ENCODE results near the gene HMGN4. TPM values are rescaled to one million over a fixed set of nuclear protein-coding genes. Genes with fewer than 3 reads are reported as not detected.

The HMGN4 gene
- total and polyA plus RNA-seq, 9 of the 15 experiments (the other 6 are each of a cell fraction or from before 2014, with no cell fraction given): 35.4 to 134 (median 94.1) TPM

DNA sequence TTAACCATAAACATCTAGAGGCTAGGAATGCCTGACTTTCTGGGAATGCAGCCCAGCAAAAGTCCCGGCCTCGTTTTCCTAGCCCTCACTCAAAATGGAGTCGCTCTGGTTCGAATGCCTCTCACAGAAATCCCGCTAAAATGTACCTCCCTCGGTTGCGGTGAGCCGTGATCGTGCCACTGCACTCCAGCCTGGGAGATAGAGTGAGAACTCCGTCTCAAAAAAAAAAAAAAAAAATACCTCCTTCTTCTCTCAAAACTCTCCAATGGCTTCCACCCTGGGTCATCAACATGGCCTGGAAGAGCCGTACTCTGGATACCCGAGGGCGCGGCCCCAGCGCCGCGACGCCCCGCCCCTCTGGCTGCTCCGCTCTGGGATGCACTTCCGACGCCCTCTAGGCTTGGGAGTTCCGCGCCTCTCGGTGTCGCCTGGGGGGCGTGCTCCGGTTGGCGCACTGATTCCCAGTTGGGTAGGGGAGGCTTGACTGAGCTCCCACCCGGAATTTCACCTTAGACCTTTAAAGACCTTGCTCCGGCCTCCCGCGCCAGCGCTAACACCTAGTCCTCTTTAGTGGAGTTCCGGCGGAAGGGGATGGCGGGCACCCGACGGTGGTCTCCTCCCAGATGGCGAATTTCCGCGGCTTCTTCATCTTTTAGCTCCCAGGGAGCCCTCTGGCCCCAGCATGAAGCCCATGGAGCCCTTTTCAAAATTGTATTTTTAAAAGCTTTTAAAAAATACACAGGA lies 12.3 kb downstream of the HMGN4 start (continued):
- TF ChIP-seq, protein P1, sequence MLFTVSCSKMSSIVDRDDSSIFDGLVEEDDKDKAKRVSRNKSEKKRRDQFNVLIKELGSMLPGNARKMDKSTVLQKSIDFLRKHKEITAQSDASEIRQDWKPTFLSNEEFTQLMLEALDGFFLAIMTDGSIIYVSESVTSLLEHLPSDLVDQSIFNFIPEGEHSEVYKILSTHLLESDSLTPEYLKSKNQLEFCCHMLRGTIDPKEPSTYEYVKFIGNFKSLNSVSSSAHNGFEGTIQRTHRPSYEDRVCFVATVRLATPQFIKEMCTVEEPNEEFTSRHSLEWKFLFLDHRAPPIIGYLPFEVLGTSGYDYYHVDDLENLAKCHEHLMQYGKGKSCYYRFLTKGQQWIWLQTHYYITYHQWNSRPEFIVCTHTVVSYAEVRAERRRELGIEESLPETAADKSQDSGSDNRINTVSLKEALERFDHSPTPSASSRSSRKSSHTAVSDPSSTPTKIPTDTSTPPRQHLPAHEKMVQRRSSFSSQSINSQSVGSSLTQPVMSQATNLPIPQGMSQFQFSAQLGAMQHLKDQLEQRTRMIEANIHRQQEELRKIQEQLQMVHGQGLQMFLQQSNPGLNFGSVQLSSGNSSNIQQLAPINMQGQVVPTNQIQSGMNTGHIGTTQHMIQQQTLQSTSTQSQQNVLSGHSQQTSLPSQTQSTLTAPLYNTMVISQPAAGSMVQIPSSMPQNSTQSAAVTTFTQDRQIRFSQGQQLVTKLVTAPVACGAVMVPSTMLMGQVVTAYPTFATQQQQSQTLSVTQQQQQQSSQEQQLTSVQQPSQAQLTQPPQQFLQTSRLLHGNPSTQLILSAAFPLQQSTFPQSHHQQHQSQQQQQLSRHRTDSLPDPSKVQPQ (CRISPR knock-in tag; IDR thresholded peaks at IDR 0.05; ENCODE audit: borderline replicate concordance): no peak
- TF ChIP-seq RCOR1 (IDR thresholded peaks at IDR 0.05; ENCODE audit: borderline replicate concordance in 1 of 2, low read depth in 2 of 2, low read length in 2 of 2): no peak
- peak; percentile 95 for TF ChIP-seq SMAD4 (CRISPR knock-in tag; conservative IDR thresholded peaks at IDR 0.05)
- TF ChIP-seq PPARD (CRISPR knock-in tag; IDR thresholded peaks at IDR 0.05): 0 out of 2 replicates have a peak, but pooled peaks have one; percentile 37
- no peak for TF ChIP-seq JUNB (CRISPR knock-in tag; conservative IDR thresholded peaks at IDR 0.05)
- TF ChIP-seq, protein P2, sequence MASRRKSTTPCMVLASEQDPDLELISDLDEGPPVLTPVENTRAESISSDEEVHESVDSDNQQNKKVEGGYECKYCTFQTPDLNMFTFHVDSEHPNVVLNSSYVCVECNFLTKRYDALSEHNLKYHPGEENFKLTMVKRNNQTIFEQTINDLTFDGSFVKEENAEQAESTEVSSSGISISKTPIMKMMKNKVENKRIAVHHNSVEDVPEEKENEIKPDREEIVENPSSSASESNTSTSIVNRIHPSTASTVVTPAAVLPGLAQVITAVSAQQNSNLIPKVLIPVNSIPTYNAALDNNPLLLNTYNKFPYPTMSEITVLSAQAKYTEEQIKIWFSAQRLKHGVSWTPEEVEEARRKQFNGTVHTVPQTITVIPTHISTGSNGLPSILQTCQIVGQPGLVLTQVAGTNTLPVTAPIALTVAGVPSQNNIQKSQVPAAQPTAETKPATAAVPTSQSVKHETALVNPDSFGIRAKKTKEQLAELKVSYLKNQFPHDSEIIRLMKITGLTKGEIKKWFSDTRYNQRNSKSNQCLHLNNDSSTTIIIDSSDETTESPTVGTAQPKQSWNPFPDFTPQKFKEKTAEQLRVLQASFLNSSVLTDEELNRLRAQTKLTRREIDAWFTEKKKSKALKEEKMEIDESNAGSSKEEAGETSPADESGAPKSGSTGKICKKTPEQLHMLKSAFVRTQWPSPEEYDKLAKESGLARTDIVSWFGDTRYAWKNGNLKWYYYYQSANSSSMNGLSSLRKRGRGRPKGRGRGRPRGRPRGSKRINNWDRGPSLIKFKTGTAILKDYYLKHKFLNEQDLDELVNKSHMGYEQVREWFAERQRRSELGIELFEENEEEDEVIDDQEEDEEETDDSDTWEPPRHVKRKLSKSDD (conservative IDR thresholded peaks at IDR 0.05; ENCODE audit: low read length): 0 out of 2 replicates have a peak, but pooled peaks have one; percentile 14
- TF ChIP-seq ZC3H8 (IDR thresholded peaks at IDR 0.05): no peak
- TF ChIP-seq ZNF197 (CRISPR knock-in tag; IDR thresholded peaks at IDR 0.05; ENCODE audit: low read depth): no peak
- TF ChIP-seq ZNF79 (CRISPR knock-in tag; IDR thresholded peaks at IDR 0.05; ENCODE audit: low read depth): 0 out of 2 replicates have a peak, but pooled peaks have one; percentile 44
- no peak for TF ChIP-seq SMAD2 (IDR thresholded peaks at IDR 0.05; ENCODE audit: low read depth, low read length)
- no peak for TF ChIP-seq OTX1 (CRISPR knock-in tag; IDR thresholded peaks at IDR 0.05)
- TF ChIP-seq, protein P3, sequence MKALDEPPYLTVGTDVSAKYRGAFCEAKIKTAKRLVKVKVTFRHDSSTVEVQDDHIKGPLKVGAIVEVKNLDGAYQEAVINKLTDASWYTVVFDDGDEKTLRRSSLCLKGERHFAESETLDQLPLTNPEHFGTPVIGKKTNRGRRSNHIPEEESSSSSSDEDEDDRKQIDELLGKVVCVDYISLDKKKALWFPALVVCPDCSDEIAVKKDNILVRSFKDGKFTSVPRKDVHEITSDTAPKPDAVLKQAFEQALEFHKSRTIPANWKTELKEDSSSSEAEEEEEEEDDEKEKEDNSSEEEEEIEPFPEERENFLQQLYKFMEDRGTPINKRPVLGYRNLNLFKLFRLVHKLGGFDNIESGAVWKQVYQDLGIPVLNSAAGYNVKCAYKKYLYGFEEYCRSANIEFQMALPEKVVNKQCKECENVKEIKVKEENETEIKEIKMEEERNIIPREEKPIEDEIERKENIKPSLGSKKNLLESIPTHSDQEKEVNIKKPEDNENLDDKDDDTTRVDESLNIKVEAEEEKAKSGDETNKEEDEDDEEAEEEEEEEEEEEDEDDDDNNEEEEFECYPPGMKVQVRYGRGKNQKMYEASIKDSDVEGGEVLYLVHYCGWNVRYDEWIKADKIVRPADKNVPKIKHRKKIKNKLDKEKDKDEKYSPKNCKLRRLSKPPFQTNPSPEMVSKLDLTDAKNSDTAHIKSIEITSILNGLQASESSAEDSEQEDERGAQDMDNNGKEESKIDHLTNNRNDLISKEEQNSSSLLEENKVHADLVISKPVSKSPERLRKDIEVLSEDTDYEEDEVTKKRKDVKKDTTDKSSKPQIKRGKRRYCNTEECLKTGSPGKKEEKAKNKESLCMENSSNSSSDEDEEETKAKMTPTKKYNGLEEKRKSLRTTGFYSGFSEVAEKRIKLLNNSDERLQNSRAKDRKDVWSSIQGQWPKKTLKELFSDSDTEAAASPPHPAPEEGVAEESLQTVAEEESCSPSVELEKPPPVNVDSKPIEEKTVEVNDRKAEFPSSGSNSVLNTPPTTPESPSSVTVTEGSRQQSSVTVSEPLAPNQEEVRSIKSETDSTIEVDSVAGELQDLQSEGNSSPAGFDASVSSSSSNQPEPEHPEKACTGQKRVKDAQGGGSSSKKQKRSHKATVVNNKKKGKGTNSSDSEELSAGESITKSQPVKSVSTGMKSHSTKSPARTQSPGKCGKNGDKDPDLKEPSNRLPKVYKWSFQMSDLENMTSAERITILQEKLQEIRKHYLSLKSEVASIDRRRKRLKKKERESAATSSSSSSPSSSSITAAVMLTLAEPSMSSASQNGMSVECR (CRISPR knock-in tag; IDR thresholded peaks at IDR 0.05): no peak
- peak; percentile 67; the same call in 1 of the 2 replicates for TF ChIP-seq E2F3 (CRISPR knock-in tag; IDR thresholded peaks at IDR 0.05)
- TF ChIP-seq, protein P4, sequence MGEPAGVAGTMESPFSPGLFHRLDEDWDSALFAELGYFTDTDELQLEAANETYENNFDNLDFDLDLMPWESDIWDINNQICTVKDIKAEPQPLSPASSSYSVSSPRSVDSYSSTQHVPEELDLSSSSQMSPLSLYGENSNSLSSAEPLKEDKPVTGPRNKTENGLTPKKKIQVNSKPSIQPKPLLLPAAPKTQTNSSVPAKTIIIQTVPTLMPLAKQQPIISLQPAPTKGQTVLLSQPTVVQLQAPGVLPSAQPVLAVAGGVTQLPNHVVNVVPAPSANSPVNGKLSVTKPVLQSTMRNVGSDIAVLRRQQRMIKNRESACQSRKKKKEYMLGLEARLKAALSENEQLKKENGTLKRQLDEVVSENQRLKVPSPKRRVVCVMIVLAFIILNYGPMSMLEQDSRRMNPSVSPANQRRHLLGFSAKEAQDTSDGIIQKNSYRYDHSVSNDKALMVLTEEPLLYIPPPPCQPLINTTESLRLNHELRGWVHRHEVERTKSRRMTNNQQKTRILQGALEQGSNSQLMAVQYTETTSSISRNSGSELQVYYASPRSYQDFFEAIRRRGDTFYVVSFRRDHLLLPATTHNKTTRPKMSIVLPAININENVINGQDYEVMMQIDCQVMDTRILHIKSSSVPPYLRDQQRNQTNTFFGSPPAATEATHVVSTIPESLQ (CRISPR knock-in tag; IDR thresholded peaks at IDR 0.05): no peak
- no peak for TF ChIP-seq STAT5A (IDR thresholded peaks at IDR 0.05; ENCODE audit: borderline replicate concordance, low read length)

All from K562 (cell line).